Heart left ventricle (tissue), 16 donors: ENCODE data around the gene VGF. TPM values are rescaled to one million over a fixed set of nuclear protein-coding genes. Genes with fewer than 3 reads are reported as not detected.

Experiments used
- ATAC-seq, 4 donors: fragments of 200-7000 bp; cut with Tn5 transposase; one replicate each; pipeline ENCODE4 v1.9.1; 2020 to 2022; ENCODE audit warnings: moderate library complexity in 4 of 4, mild to moderate bottlenecking in 3 of 4, moderate number of reproducible peaks in 1 of 4
- DNase-seq, 5 donors: peaks; one replicate each; pipeline ENCODE4 v3.0.0-alpha.2; 2020
- H3K27ac ChIP-seq, 12 donors: fragments of 200-600 bp; sonication (generic) in 4 of 12; one replicate each; pipeline versions ENCODE4 v1.5.0 to v1.8.0; 2016 to 2022; ENCODE audit warnings: mild to moderate bottlenecking in 2 of 12
- H3K27me3 ChIP-seq, 9 donors: fragments of 200-600 bp; sonication (generic) in 2 of 9; one replicate each; pipeline versions ENCODE4 v1.5.1 to v1.8.0; 2016 to 2022; ENCODE audit warnings: mild to moderate bottlenecking in 3 of 9
- H3K36me3 ChIP-seq, 9 donors: fragments of 200-600 bp; sonication (generic) in 2 of 9; one replicate each; pipeline versions ENCODE4 v1.5.0 to v1.8.0; 2018 to 2022; ENCODE audit warnings: mild to moderate bottlenecking in 2 of 9
- H3K4me1 ChIP-seq, 12 donors: fragments of 200-600 bp; sonication (generic) in 4 of 12; one replicate each; pipeline versions ENCODE4 v1.5.0 to v1.8.0; 2016 to 2022; ENCODE audit warnings: mild to moderate bottlenecking in 3 of 12
- H3K4me3 ChIP-seq, 12 donors: fragments of 200-600 bp; sonication (generic) in 4 of 12; one replicate each; pipeline versions ENCODE4 v1.5.0 to v1.8.0; 2017 to 2022; ENCODE audit warnings: mild to moderate bottlenecking in 9 of 12, moderate library complexity in 4 of 12
- H3K9me3 ChIP-seq, 12 donors: fragments of 200-600 bp; sonication (generic) in 4 of 12; one replicate each; pipeline versions ENCODE4 v1.5.0 to v1.8.0; 2016 to 2022; ENCODE audit warnings: mild to moderate bottlenecking in 1 of 12
- POLR2A ChIP-seq, 2 donors: fragments of 450-650 bp; IDR thresholded peaks; one replicate each; pipeline ENCODE4 v1.6.1; 2017; ENCODE audit warnings: antibody characterized with exemption in 2 of 2, mild to moderate bottlenecking in 2 of 2, moderate library complexity in 2 of 2
- WGBS, 4 donors: extraction: QIAGEN DNeasy Blood & Tissue Kit in 2 of 4; methylation state at CpG; one replicate each; pipeline versions ENCODE4 v1.1.5 to v1.1.7; 2013 to 2018; 5-methylcytosine and 5-hydroxymethylcytosine counted together
- intact Hi-C, 10 donors: fragments of 100-400 bp; cut with DNase I; formaldehyde crosslinking; loops; one replicate each; pipeline versions ENCODE4 v1.11.1 to v1.14.2; 2022
- polyA plus RNA-seq, 2 donors: library from polyadenylated mRNA; stranded (reverse); fragments of 200-250 nt; gene quantifications; one replicate each; pipeline ENCODE4 v1.2.3, GENCODE V29; 2013
- total RNA-seq, 9 donors: library from RNA; depleted of rRNA in 2 of 9; stranded (reverse); fragments of >200 nt in 2 of 9; fragmentation: NEBNext Ultra II Directional in 3 of 9; extraction: Animal tissue kit (Norgen Biotek cat#: 25700) in 3 of 9; gene quantifications; one replicate each; pipeline versions ENCODE4 v1.1.0 to v1.2.4, GENCODE V29; 2016 to 2023
- TF ChIP-seq, protein P1 (sequence below), 12 donors: fragments of 200-600 bp; sonication (generic) in 4 of 12; IDR thresholded peaks; one replicate each; pipeline versions ENCODE4 v1.5.0 to v1.8.0; 2018 to 2022; ENCODE audit warnings: antibody characterized with exemption in 12 of 12, mild to moderate bottlenecking in 5 of 12
- donor health status: ischemic (EF 13 %, LVEDD 7.1; RV severe dilation, severe dysfunction).
- donor health status: healthy with polysubstance abuse.
- donor health status: DM: no; HTN: yes; CAD: no.
- donor health status: DM: no; HTN: no; CAD: no.
- donor health status: ischemic (EF 25% LVEDD 6.9; RV normal size, moderate dysfunction).
- donor health status: ischemic (EF 25% LVEDD 5.7; RV mildly dilated, moderate dysfunction).
- donor health status: healthy.
- donor health status: DM: yes; HTN: yes; CAD: no.
- donor health status: ischemic (EF 35%, LVEDD 5.7; RV mildly dilated, moderate dysfunction).
- donor health status: nonischemic (EF 11% LVEDD 7.7; RV severe dilation, severe dysfunction).
- donor health status: DM: yes; HTN: yes; CAD: no.
- donor health status: PGD.
- donor health status: ischemic (EF 29% LVEDD 5.4; RV normal size, mild dysfunction).
- donor health status: nonischemic (EF 23%, LVEDD 6.1; RV moderate dilation, normal function).

VGF gene
- total and polyA plus RNA-seq, 11 donors: 0.09 to 0.19 (median 0.14) TPM; not detected in 8

DNA sequence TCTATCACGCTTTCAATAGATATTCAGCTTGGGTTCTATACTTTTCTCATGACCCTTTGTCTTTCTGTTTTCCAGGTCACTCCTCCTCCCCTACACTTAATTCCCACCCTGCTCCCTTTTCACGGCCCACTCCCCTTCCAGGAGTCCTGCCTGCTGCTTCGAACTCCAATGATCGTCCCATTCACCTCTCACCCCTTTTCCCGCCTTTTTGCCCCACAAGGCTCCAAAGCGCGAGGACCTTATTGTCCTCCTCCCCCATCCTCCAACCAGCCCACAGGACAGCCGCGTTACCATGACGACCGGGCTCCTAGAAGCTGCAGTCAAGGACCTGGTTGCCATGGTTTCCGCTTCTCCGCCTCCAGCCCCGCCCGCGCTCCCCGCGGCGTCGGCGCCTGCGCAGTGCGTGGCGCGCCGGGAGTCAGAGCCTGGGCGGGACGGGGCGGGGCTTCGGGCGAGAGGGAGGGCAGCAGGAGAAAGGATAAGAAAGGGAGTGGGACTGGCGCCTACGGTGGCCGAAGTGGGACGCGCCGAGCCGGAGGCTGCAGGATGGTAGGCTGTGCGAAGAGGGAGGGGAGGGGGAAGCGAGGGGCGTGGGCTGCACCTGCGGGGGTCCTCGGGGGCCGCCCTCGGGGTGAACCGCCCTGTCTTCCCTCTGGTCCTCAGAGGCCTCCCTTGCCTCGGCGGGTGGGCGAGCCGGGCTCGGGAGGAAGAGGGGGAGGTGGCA is 11.2 kb downstream of the VGF start, which contains the start of gene AP1S1:
TSS of gene AP1S1 (plus strand) at position 508 of the 724 bp plus-strand sequence. CDS start at position 547, 39 bp downstream.
- H3K9me3 ChIP-seq: no peaks in the 10 kb centered on the region
- H3K4me3 ChIP-seq: peak within 1 kb of the TSS; percentile 71 to 92 (median 80)
- intact Hi-C loops: no loop called here
- TF ChIP-seq POLR2A (IDR thresholded peaks at IDR 0.05): peak in 1 of 2 donors; percentile 41
- TF ChIP-seq, protein P1, sequence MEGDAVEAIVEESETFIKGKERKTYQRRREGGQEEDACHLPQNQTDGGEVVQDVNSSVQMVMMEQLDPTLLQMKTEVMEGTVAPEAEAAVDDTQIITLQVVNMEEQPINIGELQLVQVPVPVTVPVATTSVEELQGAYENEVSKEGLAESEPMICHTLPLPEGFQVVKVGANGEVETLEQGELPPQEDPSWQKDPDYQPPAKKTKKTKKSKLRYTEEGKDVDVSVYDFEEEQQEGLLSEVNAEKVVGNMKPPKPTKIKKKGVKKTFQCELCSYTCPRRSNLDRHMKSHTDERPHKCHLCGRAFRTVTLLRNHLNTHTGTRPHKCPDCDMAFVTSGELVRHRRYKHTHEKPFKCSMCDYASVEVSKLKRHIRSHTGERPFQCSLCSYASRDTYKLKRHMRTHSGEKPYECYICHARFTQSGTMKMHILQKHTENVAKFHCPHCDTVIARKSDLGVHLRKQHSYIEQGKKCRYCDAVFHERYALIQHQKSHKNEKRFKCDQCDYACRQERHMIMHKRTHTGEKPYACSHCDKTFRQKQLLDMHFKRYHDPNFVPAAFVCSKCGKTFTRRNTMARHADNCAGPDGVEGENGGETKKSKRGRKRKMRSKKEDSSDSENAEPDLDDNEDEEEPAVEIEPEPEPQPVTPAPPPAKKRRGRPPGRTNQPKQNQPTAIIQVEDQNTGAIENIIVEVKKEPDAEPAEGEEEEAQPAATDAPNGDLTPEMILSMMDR (IDR thresholded peaks at IDR 0.05): no peak
- peak; percentile 87 to 99 (median 98) for ATAC-seq
- H3K36me3 ChIP-seq: peaks cover 0 to 25% (median 18%) of the 10 kb centered on the region in 9 donors
- peaks cover 0 to 8% (median 0%) of the 10 kb centered on the region in 9 donors for H3K27me3 ChIP-seq
- H3K27ac ChIP-seq: peak within 1 kb of the TSS in 7 of 12 donors; percentile 24 to 58 (median 48)
- H3K4me1 ChIP-seq: peaks cover 0 to 17% (median 9%) of the 10 kb centered on the region in 12 donors
- 2 to 6% (median 4%) methylated on average over 39 to 50 of the region's 51 CpGs for WGBS, 4 donors
- DNase-seq: peak; percentile 93 to 97 (median 95)

DNA sequence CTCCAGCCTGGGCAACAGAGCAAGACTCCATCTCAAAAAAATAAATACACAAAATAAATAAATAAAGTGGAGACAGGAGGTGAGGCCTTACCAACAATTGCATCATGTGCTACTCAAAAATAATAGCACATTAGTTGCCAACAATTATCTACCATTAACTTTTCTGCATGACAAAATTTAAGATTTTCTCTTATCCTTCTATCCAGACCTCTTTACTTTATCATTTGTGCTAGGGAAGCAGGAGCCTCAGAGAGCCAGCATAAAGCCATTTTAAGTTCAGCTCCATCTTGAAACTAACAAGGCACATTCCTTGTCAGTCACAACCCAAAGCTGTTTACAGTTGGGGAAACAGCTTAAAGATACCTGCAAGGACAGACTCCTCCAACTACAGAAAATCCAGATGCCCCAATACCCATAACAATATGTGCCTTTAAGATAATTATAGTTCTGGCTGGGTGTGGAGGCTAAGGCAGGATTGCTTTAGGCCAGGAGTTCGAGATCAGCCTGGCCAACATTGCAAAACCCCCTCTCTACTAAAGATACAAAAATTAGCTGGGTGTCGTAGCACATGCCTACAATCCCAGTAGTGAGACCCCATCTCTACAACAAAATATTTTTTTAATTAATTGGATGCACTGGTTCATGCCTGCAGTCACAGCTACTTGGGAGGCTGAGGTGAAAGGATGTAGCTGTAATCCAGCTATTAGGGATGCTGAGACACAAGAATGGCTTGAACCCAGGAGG is 13.3 kb downstream of the VGF start:
- Histone ChIP-seq H3K4me3 (no peak overlapping the region), H3K27me3 (peaks cover 0 to 20% (median 2%) of the 10 kb centered on the region in 9 donors), H3K9me3 (no peaks in the 10 kb centered on the region), H3K4me1 (peaks cover 0 to 17% (median 9%) of the 10 kb centered on the region in 12 donors), H3K36me3 (peaks cover 0 to 5% (median under 1%) of the 10 kb centered on the region in 9 donors), H3K27ac (no peak overlapping the region)
- WGBS, 4 donors: 76 to 83% (median 80%) methylated on average over 2 of the region's 2 CpGs
- DNase-seq (no peak), ATAC-seq (no peak)
- intact Hi-C loops: no loop called here
- no peak for TF ChIP-seq POLR2A (IDR thresholded peaks at IDR 0.05)
- TF ChIP-seq, protein P1 (IDR thresholded peaks at IDR 0.05): no peak

DNA sequence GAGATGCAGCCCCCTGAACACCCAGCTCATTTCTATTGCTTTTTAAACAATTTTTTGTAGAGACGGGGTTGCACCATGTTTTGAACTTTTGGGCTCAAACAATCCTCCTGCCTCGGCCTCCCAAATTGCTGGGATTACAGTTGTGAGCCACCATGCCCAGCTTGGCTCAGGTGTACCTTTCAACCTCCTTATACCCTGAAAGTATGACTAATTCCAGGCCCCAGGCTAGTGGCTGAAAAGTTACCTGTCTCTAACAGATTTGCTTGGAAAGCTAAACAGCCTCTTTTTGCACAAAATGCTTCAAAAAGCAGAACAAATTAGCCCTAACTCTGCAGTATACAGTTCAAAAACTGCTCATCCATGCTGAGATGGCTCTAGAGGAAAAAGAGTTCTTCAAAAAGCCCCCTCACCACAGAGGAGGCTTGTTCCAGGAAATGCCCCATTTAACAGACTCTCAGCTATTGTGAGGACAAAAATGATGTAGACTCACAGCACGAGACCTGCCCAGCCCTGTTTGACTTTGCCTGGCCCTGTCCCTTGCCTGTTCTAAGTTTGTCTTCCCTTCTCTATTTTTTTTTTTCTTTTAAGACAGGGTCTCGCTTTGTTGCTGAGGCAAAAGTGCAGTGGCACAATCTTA is 24.5 kb downstream of the VGF start:
- no peak for DNase-seq
- no peak for ATAC-seq
- 89 to 92% (median 89%) methylated on average over 4 of the region's 4 CpGs for WGBS, 4 donors
- H3K4me1 ChIP-seq: peaks cover 0 to 29% (median 12%) of the 10 kb centered on the region in 12 donors
- no peak overlapping the region for H3K4me3 ChIP-seq
- H3K27ac ChIP-seq: no peak overlapping the region
- peaks cover 0 to 12% (median 0%) of the 10 kb centered on the region in 9 donors for H3K36me3 ChIP-seq
- intact Hi-C loops: loop anchor here in 5 of 10 donors (5.0 to 10.0 kb wide), 4 partner anchors 51 to 246 kb away; partner anchors contain the start of gene ACHE (in 1 of the 5)
- TF ChIP-seq, protein P1 (IDR thresholded peaks at IDR 0.05): no peak
- no peak for TF ChIP-seq POLR2A (IDR thresholded peaks at IDR 0.05)
- H3K27me3 ChIP-seq: no peaks in the 10 kb centered on the region
- no peaks in the 10 kb centered on the region for H3K9me3 ChIP-seq
